NCI-H2029 treated with DMSO at 0.1 percent for 48 hours (cell line): ENCODE measurements around the gene ZNF200.

Experiments used
- DNase-seq: peaks from one replicate; lab custom pipeline; 2025; lab: John Stamatoyannopoulos, UW

Gene ZNF200

GRCh38 chr16:3175157-3176093, 59.5 kb downstream of the ZNF200 start:
- DNase-seq = no peak

- DNase-seq = no peak
These were observed 60.3 kb downstream of the ZNF200 start for GRCh38 chr16:3174618-3175148.

- DNase-seq = no peak
These were observed 60.9 kb downstream of the ZNF200 start for GRCh38 chr16:3173892-3174617.
